OCI-LY7 (cell line): ENCODE data around the gene LRP1B. TPM values are rescaled to one million over a fixed set of nuclear protein-coding genes. Genes with fewer than 3 reads are reported as not detected.

Experiments
- BruUV-seq: library from RNA; stranded (reverse); fragments of 400-500 nt; replicated peaks from 2 replicates; lab custom pipeline; 2021; lab: Mats Ljungman, UMichigan
- CTCF ChIA-PET: fragments of 300-600 bp; sonication (Branson Sonifier 250); formaldehyde crosslinking; loops from one replicate; lab custom pipeline; 2022; ENCODE audit warnings: antibody characterized with exemption; ENCODE audit not compliant: unreplicated experiment; lab: Charles Lee
- POLR2A ChIA-PET: fragments of 300-600 bp; sonication (Branson Sonifier 250); formaldehyde crosslinking; loops from one replicate; lab custom pipeline; 2022; ENCODE audit warnings: antibody characterized with exemption; lab: Charles Lee
- DNase-seq: peaks from one replicate; pipeline ENCODE4 v3.0.0-alpha.2; 2015; ENCODE audit warnings: low spot score
- H2AFZ ChIP-seq: fragments of 200-600 bp; sonication (generic), shearing (Covaris generic); 2 replicates; pipeline ENCODE4 v1.6.1; 2014; ENCODE audit warnings: mild to moderate bottlenecking, antibody characterized with exemption, low read length, moderate library complexity
- H3K27ac ChIP-seq: fragments of 200-600 bp; sonication (generic); 2 replicates; pipeline ENCODE4 v1.5.1; 2014; ENCODE audit warnings: mixed run types, low read depth, mild to moderate bottlenecking, moderate library complexity, low read length, inconsistent platforms; ENCODE audit not compliant: poor library complexity, severe bottlenecking
- H3K36me3 ChIP-seq: fragments of 200-600 bp; sonication (generic); 2 replicates; pipeline ENCODE4 v1.6.1; 2014; ENCODE audit warnings: mild to moderate bottlenecking, antibody characterized with exemption, low read length, moderate library complexity, mixed read lengths; ENCODE audit not compliant: insufficient read depth
- H3K4me1 ChIP-seq: fragments of 200-600 bp; sonication (generic); 2 replicates; pipeline ENCODE4 v1.5.1; 2014; ENCODE audit warnings: mild to moderate bottlenecking, low read length; ENCODE audit not compliant: insufficient read depth, poor library complexity, severe bottlenecking
- H3K4me2 ChIP-seq: fragments of 200-600 bp; sonication (generic); 2 replicates; pipeline ENCODE4 v1.6.1; 2014; ENCODE audit warnings: mild to moderate bottlenecking, low read length
- H3K4me3 ChIP-seq: fragments of 200-600 bp; sonication (generic); 2 replicates; pipeline ENCODE4 v1.5.1; 2014; ENCODE audit warnings: mild to moderate bottlenecking, low read depth, low read length; ENCODE audit not compliant: poor library complexity, severe bottlenecking
- H3K79me2 ChIP-seq: fragments of 200-600 bp; sonication (generic); 2 replicates; pipeline ENCODE4 v1.6.1; 2016; ENCODE audit warnings: low read depth, mild to moderate bottlenecking, low read length, moderate library complexity, mixed read lengths; ENCODE audit not compliant: insufficient read depth
- H3K9me2 ChIP-seq: fragments of 200-600 bp; sonication (generic); 2 replicates; pipeline ENCODE4 v1.6.1; 2016; ENCODE audit warnings: mild to moderate bottlenecking, low read length, mixed read lengths; ENCODE audit not compliant: insufficient read depth
- H3K9me3 ChIP-seq: fragments of 200-600 bp; sonication (generic); 2 replicates; pipeline ENCODE4 v1.6.1; 2014; ENCODE audit warnings: mild to moderate bottlenecking, mixed run types, low read length, mixed read lengths
- H4K20me1 ChIP-seq: fragments of 200-600 bp; sonication (generic); 2 replicates; pipeline ENCODE4 v1.6.1; 2014; ENCODE audit warnings: mild to moderate bottlenecking, antibody characterized with exemption, low read length, moderate library complexity, mixed read lengths; ENCODE audit not compliant: insufficient read depth
- CTCF ChIP-seq: fragments of 200-600 bp; sonication (generic); conservative IDR thresholded peaks from 2 replicates; pipeline ENCODE4 v1.5.1; 2014; ENCODE audit warnings: mild to moderate bottlenecking, antibody characterized with exemption, low read length, moderate library complexity, mixed read lengths
- EZH2phosphoT487 ChIP-seq: fragments of 200-600 bp; sonication (generic); IDR thresholded peaks from 2 replicates; pipeline ENCODE4 v1.6.1; 2018; ENCODE audit warnings: low read depth, borderline replicate concordance, mild to moderate bottlenecking, mixed run types, antibody characterized with exemption, low read length, moderate library complexity, mixed read lengths
- intact Hi-C: fragments of 100-400 bp; cut with micrococcal nuclease; formaldehyde crosslinking; loops from one replicate; pipeline ENCODE4 v1.10.0; 2022; ENCODE audit not compliant: unreplicated experiment
- total RNA-seq, 2 experiments: library from RNA; depleted of rRNA in 1 of 2; stranded (reverse); fragments of >200 nt in 1 of 2; shearing (Covaris generic) in 1 of 2; gene quantifications; 2 replicates each; pipeline ENCODE4 v1.2.3, GENCODE V29; 2014 to 2022

LRP1B gene
- total RNA-seq, 2 experiments from 2014 or later, result not detected

- no peak overlapping the region for H3K4me3 ChIP-seq
- H2AFZ ChIP-seq, result no peak overlapping the region
Observed at GRCh38 chr2:141968433-141968832, 162.4 kb downstream of the LRP1B start.

GRCh38 chr2:141967980-141968379 lies 162.8 kb downstream of the LRP1B start:
- H3K4me3 ChIP-seq, result no peak overlapping the region
- BruUV-seq, result no TSS peak
- intact Hi-C loops, result no loop called here
- H3K4me2 ChIP-seq, result no peak overlapping the region
- H3K9me3 ChIP-seq, result no peaks in the 10 kb centered on the region
- H3K4me1 ChIP-seq, result no peaks in the 10 kb centered on the region
- H3K27ac ChIP-seq, result no peak overlapping the region
- TF ChIP-seq EZH2phosphoT487, result no peak
- TF ChIP-seq CTCF, result no peak
- H3K36me3 ChIP-seq, result no peaks in the 10 kb centered on the region
- ChIA-PET CTCF (no interaction called here), POLR2A (no interaction called here)
- no peaks in the 10 kb centered on the region for H3K79me2 ChIP-seq
- H2AFZ ChIP-seq, result no peak overlapping the region
- no peaks in the 10 kb centered on the region for H4K20me1 ChIP-seq
- no peaks in the 10 kb centered on the region for H3K9me2 ChIP-seq
- DNase-seq, result no peak

More at GRCh38 chr2:141968433-141968832, 162.4 kb downstream of the LRP1B start:
- DNase-seq, result no peak
- POLR2A ChIA-PET, result no interaction called here
- Histone ChIP-seq H3K9me3 (no peaks in the 10 kb centered on the region), H3K4me2 (no peak overlapping the region), H3K9me2 (no peaks in the 10 kb centered on the region), H3K36me3 (no peaks in the 10 kb centered on the region), H3K79me2 (no peaks in the 10 kb centered on the region), H4K20me1 (no peaks in the 10 kb centered on the region), H3K4me1 (no peaks in the 10 kb centered on the region), H3K27ac (no peak overlapping the region)
- CTCF ChIA-PET, result no interaction called here
- no TSS peak for BruUV-seq
- intact Hi-C loops, result no loop called here
- no peak for TF ChIP-seq EZH2phosphoT487
- no peak for TF ChIP-seq CTCF

- TF ChIP-seq EZH2phosphoT487 (no peak), CTCF (no peak)
- POLR2A ChIA-PET, result no interaction called here
Observed at GRCh38 chr2:141967503-141967902, 163.3 kb downstream of the LRP1B start.

More at GRCh38 chr2:141967503-141967902, 163.3 kb downstream of the LRP1B start:
- H3K9me3 ChIP-seq, result no peaks in the 10 kb centered on the region
- H3K36me3 ChIP-seq, result no peaks in the 10 kb centered on the region
- H3K4me2 ChIP-seq, result no peak overlapping the region
- no peak overlapping the region for H2AFZ ChIP-seq
- no TSS peak for BruUV-seq
- H3K27ac ChIP-seq, result no peak overlapping the region
- CTCF ChIA-PET, result no interaction called here
- H3K4me1 ChIP-seq, result no peaks in the 10 kb centered on the region
- H3K9me2 ChIP-seq, result no peaks in the 10 kb centered on the region
- H4K20me1 ChIP-seq, result no peaks in the 10 kb centered on the region
- no peak overlapping the region for H3K4me3 ChIP-seq
- intact Hi-C loops, result no loop called here
- DNase-seq, result no peak
- no peaks in the 10 kb centered on the region for H3K79me2 ChIP-seq
